ENCODE measurements around the gene TMEM60.
"Not testable (repeated sequence)": the region's sequence is repeated elsewhere in the genome, so short reads cannot be mapped to it uniquely, and the experiment has no call there.

The TMEM60 gene

DNA sequence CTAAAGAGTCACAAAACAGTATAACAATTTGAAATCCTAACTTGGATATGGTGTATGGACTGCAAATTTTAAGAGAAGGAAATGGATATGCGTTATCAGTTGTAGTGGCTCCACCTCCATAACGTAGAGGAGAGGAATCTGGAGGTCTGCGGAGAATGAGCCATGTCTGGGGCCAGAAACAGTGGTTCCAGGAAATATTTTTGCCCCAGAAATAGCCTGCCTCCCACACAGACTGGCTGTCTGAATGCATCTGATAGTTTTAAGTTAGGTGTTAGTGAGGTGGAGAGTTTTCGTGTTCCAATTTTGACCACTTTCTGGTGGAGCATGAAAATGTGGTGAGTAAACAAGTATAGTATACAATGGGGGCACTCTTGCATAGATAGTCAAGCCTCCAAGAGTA is 1.9 kb upstream of the TMEM60 start:
- peaks cover 66% of the 10 kb centered on the region for H3K4me1 Mint-ChIP-seq (ENCODE audit: low read depth)
- no peak for DNase-seq (ENCODE audit: low spot score)
- peaks cover 60% of the 10 kb centered on the region for H3K36me3 Mint-ChIP-seq (ENCODE audit: low read depth)
- H3K4me3 Mint-ChIP-seq = peak overlapping the region; percentile 98
- H3K27ac Mint-ChIP-seq = peak overlapping the region; percentile 96
- no peaks in the 10 kb centered on the region for H3K27me3 Mint-ChIP-seq (ENCODE audit: low read depth)
- peaks cover 16% of the 10 kb centered on the region for H3K9me3 Mint-ChIP-seq

- peak; percentile 24 for DNase-seq (ENCODE audit: low spot score)
- no peaks in the 10 kb centered on the region for H3K27me3 Mint-ChIP-seq (ENCODE audit: low read depth)
- peak overlapping the region; percentile 98 for H3K4me3 Mint-ChIP-seq
- peaks cover 68% of the 10 kb centered on the region for H3K4me1 Mint-ChIP-seq (ENCODE audit: low read depth)
- H3K36me3 Mint-ChIP-seq (ENCODE audit: low read depth) = peaks cover 58% of the 10 kb centered on the region
- peaks cover 8% of the 10 kb centered on the region for H3K9me3 Mint-ChIP-seq
- H3K27ac Mint-ChIP-seq = peak overlapping the region; percentile 96
These were observed 1.1 kb upstream of the TMEM60 start for GRCh38 chr7:77799078-77799964.

GRCh38 chr7:77797734-77798393 is 370 bp downstream of the TMEM60 start:
- Mint-ChIP-seq H3K27me3 (ENCODE audit: low read depth) (no peaks in the 10 kb centered on the region), H3K27ac (peak overlapping the region; percentile 96), H3K4me3 (peak overlapping the region; percentile 98), H3K36me3 (ENCODE audit: low read depth) (peaks cover 52% of the 10 kb centered on the region), H3K4me1 (ENCODE audit: low read depth) (peaks cover 59% of the 10 kb centered on the region), H3K9me3 (no peaks in the 10 kb centered on the region)
- no peak for DNase-seq (ENCODE audit: low spot score)

DNA sequence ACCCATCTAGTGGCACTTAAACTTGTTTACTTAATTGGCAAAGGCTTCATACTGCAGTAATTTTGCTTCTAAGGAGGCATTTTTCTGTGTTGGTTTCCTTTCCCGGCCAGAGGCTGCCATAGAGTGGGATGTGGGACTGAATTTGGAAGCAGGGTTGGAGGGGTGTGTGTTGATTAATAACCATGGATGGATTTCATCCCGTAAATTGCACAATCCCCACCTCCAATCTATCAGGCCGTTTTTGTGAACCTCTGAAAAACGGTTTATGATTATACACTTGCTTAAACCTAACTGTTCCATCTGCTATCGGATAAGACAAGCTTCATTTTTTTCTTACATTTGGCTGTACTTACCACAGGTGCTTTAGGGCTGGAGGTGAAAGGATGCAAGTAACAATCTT is 1.3 kb downstream of the TMEM60 start:
- Mint-ChIP-seq H3K27ac (peak overlapping the region; percentile 96), H3K4me1 (ENCODE audit: low read depth) (peaks cover 52% of the 10 kb centered on the region), H3K36me3 (ENCODE audit: low read depth) (peaks cover 51% of the 10 kb centered on the region), H3K4me3 (peak overlapping the region; percentile 98), H3K27me3 (ENCODE audit: low read depth) (no peaks in the 10 kb centered on the region), H3K9me3 (no peaks in the 10 kb centered on the region)
- no peak for DNase-seq (ENCODE audit: low spot score)

DNA sequence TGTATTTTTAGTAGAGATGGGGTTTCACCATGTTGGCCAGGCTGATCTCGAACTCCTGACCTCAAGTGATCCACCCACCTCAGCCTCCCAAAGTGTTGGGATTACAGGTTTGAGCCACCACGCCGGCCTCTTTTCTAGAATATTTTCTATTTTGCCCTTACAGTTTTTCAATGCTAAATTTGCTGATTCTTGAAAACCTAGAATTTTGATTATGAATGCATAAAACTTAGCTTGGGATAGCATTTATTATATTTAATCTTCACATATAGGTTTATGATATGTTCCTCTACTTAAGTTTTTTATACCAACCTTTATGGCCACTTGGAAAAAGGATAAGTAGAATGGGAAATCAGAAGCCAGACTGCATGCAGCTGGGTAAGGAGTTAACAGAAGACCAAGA is 2.1 kb downstream of the TMEM60 start:
- Mint-ChIP-seq H3K27me3 (ENCODE audit: low read depth) (no peaks in the 10 kb centered on the region), H3K4me1 (ENCODE audit: low read depth) (peaks cover 44% of the 10 kb centered on the region), H3K9me3 (no peaks in the 10 kb centered on the region), H3K4me3 (peak overlapping the region; percentile 98), H3K36me3 (ENCODE audit: low read depth) (peaks cover 46% of the 10 kb centered on the region), H3K27ac (peak overlapping the region; percentile 10)
- DNase-seq (ENCODE audit: low spot score) = no peak

- Mint-ChIP-seq H3K36me3 (ENCODE audit: low read depth) (peaks cover 32% of the 10 kb centered on the region), H3K27me3 (ENCODE audit: low read depth) (no peaks in the 10 kb centered on the region), H3K4me1 (ENCODE audit: low read depth) (peaks cover 33% of the 10 kb centered on the region), H3K27ac (peak overlapping the region; percentile 19), H3K4me3 (no peak overlapping the region), H3K9me3 (no peaks in the 10 kb centered on the region)
- DNase-seq (ENCODE audit: low spot score) = no peak
These were observed 4.2 kb downstream of the TMEM60 start for GRCh38 chr7:77794000-77794399.

- Mint-ChIP-seq H3K36me3 (ENCODE audit: low read depth) (peaks cover 20% of the 10 kb centered on the region), H3K4me1 (ENCODE audit: low read depth) (peaks cover 26% of the 10 kb centered on the region), H3K27me3 (ENCODE audit: low read depth) (no peaks in the 10 kb centered on the region), H3K27ac (no peak overlapping the region), H3K4me3 (no peak overlapping the region), H3K9me3 (no peaks in the 10 kb centered on the region)
- DNase-seq (ENCODE audit: low spot score) = no peak
These were observed 6.3 kb downstream of the TMEM60 start for GRCh38 chr7:77791956-77792355.

GRCh38 chr7:77791336-77791735 is 6.9 kb downstream of the TMEM60 start:
- no peak for DNase-seq (ENCODE audit: low spot score)
- Mint-ChIP-seq H3K9me3 (no peaks in the 10 kb centered on the region), H3K36me3 (ENCODE audit: low read depth) (peaks cover 18% of the 10 kb centered on the region), H3K27me3 (ENCODE audit: low read depth) (no peaks in the 10 kb centered on the region), H3K4me3 (no peak overlapping the region), H3K27ac (no peak overlapping the region), H3K4me1 (ENCODE audit: low read depth) (peaks cover 20% of the 10 kb centered on the region)

GRCh38 chr7:77788327-77788902 is 9.8 kb downstream of the TMEM60 start:
- Mint-ChIP-seq H3K27ac (peak overlapping the region; percentile 7), H3K27me3 (ENCODE audit: low read depth) (no peaks in the 10 kb centered on the region), H3K4me1 (ENCODE audit: low read depth) (peaks cover 5% of the 10 kb centered on the region), H3K4me3 (no peak overlapping the region), H3K9me3 (no peaks in the 10 kb centered on the region), H3K36me3 (ENCODE audit: low read depth) (peaks cover 26% of the 10 kb centered on the region)
- no peak for DNase-seq (ENCODE audit: low spot score)

GRCh38 chr7:77786741-77787140 is 11.5 kb downstream of the TMEM60 start:
- Mint-ChIP-seq H3K36me3 (ENCODE audit: low read depth) (peaks cover 34% of the 10 kb centered on the region), H3K4me1 (ENCODE audit: low read depth) (peaks cover 9% of the 10 kb centered on the region), H3K9me3 (no peaks in the 10 kb centered on the region), H3K4me3 (no peak overlapping the region), H3K27ac (no peak overlapping the region), H3K27me3 (ENCODE audit: low read depth) (no peaks in the 10 kb centered on the region)
- no peak for DNase-seq (ENCODE audit: low spot score)

DNA sequence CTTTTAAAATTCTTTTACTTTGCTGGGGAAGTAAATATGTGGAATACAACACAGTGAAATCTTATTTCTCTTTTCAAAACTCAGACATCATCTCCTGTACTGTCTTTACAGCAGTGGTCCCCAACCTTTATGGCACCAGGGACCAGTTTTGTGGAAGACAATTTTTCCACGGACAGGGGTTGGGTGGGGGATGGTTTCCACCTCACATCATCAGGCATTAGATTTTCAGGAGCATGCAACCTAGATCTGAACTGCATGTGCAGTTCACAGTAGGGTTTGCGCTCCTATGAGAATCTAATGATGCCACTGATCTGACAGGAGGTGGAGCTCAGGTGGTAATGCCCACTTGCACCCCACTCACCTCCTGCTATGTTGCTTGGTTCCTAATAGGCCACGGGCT is 12.2 kb downstream of the TMEM60 start:
- Mint-ChIP-seq H3K27ac (no peak overlapping the region), H3K9me3 (no peaks in the 10 kb centered on the region), H3K36me3 (ENCODE audit: low read depth) (peaks cover 35% of the 10 kb centered on the region), H3K4me3 (no peak overlapping the region), H3K27me3 (ENCODE audit: low read depth) (no peaks in the 10 kb centered on the region), H3K4me1 (ENCODE audit: low read depth) (peaks cover 9% of the 10 kb centered on the region)
- no peak for DNase-seq (ENCODE audit: low spot score)

- Mint-ChIP-seq H3K4me1 (ENCODE audit: low read depth) (peaks cover 15% of the 10 kb centered on the region), H3K27ac (peak overlapping the region; percentile 22), H3K36me3 (ENCODE audit: low read depth) (peaks cover 42% of the 10 kb centered on the region)
- DNase-seq (ENCODE audit: low spot score); H3K27me3 Mint-ChIP-seq (ENCODE audit: low read depth); H3K4me3 Mint-ChIP-seq; H3K9me3 Mint-ChIP-seq: not testable (repeated sequence)
These were observed 13.8 kb downstream of the TMEM60 start for GRCh38 chr7:77784426-77784825.

DNA sequence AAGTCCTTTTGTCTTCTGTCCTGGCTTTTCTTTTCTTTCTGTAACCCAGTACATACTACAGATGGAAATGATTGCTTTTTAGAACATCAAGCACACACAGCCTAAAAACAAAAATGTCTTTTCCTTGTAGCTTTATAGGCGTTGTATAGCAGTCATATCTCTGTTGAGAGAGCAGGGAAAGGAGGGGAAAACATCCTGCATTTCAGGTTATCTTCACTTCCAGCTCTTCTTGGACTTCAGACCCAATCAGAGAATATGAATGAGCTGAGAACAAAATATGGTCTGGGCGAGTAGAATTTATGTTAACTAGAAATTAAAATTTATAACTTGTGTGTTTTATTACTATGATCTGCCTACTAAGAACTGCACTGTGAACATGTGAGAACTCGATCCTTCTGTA is 14.7 kb downstream of the TMEM60 start:
- DNase-seq (ENCODE audit: low spot score) = no peak
- H3K27ac Mint-ChIP-seq = no peak overlapping the region
- H3K27me3 Mint-ChIP-seq (ENCODE audit: low read depth) = no peaks in the 10 kb centered on the region
- H3K9me3 Mint-ChIP-seq = no peaks in the 10 kb centered on the region
- H3K36me3 Mint-ChIP-seq (ENCODE audit: low read depth) = peaks cover 46% of the 10 kb centered on the region
- H3K4me1 Mint-ChIP-seq (ENCODE audit: low read depth) = peaks cover 13% of the 10 kb centered on the region
- no peak overlapping the region for H3K4me3 Mint-ChIP-seq

DNA sequence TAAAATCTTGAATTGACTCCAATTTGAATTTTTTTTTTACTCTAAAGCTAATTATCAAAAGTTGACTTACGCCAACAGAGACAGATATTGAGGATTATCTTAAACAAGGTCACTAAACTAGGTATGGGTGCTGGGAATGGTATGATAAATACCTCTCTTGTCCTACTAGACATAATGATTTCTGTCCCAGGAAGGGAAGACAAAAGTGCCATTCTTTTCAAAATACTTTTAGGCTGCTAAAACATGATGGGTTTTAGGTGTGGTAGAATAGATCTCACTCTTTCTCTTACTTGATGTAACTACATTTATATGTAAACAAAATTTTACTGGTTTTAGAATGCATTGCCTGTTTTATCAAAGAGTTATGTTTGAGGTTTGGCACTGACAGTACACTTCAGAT is 15.1 kb downstream of the TMEM60 start:
- H3K36me3 Mint-ChIP-seq (ENCODE audit: low read depth) = peaks cover 50% of the 10 kb centered on the region
- DNase-seq (ENCODE audit: low spot score) = no peak

More for the DNA sequence above, 15.1 kb downstream of the TMEM60 start:
- H3K9me3 Mint-ChIP-seq = no peaks in the 10 kb centered on the region
- no peak overlapping the region for H3K4me3 Mint-ChIP-seq
- peaks cover 12% of the 10 kb centered on the region for H3K4me1 Mint-ChIP-seq (ENCODE audit: low read depth)
- no peaks in the 10 kb centered on the region for H3K27me3 Mint-ChIP-seq (ENCODE audit: low read depth)
- no peak overlapping the region for H3K27ac Mint-ChIP-seq

Data from T-helper 2 cell treated with Interferon-gamma antibody and Interleukin-4, amounts not matched to agents 5 μg/mL and 100 μg/mL, for 36 hours (primary cell).